COLO829 (cell line): Measurements from ENCODE around the gene NHP2.
A peak's percentile ranks its signal among the peaks of the same experiment; 100 is the strongest.
"Not testable (repeated sequence)": the region's sequence is repeated elsewhere in the genome, so short reads cannot be mapped to it uniquely, and the experiment has no call there.

Experiments used
- DNase-seq: peaks from one replicate; pipeline ENCODE4 v3.0.0; 2012; ENCODE audit warnings: low spot score

The NHP2 gene

GRCh38 chr5:178153530-178154340 is at the start of gene NHP2:
TSS of gene NHP2 (minus strand) at chr5:178153885. CDS start at chr5:178153817, 68 bp downstream.
- peak; percentile 94 for DNase-seq

GRCh38 chr5:178202541-178202940 is 48.9 kb upstream of the NHP2 start:
- DNase-seq: no peak

GRCh38 chr5:178201927-178202235 is 48.2 kb upstream of the NHP2 start:
- DNase-seq: no peak

DNA sequence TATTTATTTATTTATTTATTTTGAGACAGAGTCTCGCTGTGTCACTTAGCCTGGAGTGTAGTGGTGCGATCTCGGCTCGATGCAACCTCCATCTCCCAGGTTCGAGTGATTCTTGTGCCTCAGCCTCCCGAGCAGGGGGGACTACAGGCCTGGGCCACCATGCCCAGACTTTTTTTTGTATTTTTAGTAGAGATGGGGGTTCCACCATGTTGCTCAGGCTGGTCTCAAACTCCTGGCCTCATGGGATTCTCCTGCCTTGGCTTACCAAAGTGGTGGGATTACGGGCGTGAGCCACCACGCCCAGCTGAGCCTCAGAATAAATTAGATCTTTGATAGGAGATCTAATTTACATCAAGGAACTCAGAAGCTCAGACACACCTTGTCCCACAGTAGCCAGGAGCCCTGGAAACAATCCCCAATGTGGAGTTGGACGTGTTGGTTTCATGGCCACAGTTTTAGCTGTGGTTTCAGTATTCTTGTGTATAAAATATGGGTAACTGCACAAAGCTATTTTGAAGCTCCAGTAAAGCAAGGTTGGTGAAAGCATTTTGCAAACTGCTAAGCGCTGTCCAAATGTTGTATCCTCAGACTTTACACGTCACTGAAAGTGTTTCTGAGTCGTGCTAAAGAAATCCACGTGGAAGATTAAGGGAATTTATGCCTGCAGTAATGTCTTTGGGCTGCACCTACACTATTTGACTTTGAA is 47.7 kb upstream of the NHP2 start:
- no peak for DNase-seq

- no peak for DNase-seq
Observed at GRCh38 chr5:178199581-178200434, 46.1 kb upstream of the NHP2 start.

DNA sequence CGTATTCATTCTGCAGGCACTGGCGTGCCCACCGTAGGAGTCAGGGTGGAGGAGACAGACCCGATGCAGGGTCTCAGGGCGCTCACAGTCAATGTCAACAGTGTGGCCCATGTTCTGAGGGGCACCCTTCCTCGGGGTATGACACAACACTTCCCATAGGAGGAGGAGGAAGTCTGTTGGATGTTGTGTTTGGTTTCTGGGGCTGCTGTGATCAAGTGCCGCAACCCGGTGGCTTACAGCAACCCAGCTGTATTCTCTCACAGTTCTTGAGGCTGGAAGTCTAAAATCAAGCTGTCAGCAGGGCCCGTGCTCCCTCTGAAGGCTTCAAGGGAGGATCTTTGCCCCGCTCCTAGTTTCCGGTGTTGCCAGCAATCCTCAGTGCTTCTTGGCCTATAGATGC is 45.0 kb upstream of the NHP2 start:
- no peak for DNase-seq

- not testable (repeated sequence) for DNase-seq
Observed at GRCh38 chr5:178198151-178198550, 44.5 kb upstream of the NHP2 start.

- no peak for DNase-seq
Observed at GRCh38 chr5:178196986-178197385, 43.3 kb upstream of the NHP2 start.

DNA sequence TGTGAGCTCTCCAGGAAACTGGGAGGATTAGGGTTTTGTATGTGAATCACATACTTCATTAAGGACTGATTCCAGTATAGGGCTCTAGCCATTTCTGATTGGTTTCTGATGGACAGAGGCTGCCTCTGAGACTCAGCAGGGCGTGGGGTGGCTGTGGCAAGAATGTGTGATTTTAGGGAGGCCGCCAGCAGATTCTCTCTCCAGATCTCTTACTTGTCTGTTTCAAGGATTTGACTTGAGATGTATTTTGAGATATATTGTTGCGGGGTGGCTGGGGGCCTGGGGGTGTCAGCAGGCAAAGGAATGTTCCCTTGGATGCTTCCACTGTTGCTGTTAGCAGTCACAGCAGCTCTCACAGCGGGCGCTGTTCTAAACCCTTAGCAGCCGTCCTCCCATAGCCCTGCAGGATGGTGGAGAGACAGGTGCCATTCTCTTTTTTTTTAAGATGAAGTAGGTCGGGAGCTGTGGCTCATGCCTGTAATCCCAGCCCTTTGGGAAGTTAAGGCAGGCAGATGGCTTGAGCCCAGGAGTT is 42.7 kb upstream of the NHP2 start:
- DNase-seq: no peak

- DNase-seq: no peak
Observed at GRCh38 chr5:178194026-178194425, 40.3 kb upstream of the NHP2 start.

GRCh38 chr5:178193251-178193809 is 39.6 kb upstream of the NHP2 start:
- no peak for DNase-seq

- DNase-seq: no peak
Observed at GRCh38 chr5:178192787-178193186, 39.1 kb upstream of the NHP2 start.

DNA sequence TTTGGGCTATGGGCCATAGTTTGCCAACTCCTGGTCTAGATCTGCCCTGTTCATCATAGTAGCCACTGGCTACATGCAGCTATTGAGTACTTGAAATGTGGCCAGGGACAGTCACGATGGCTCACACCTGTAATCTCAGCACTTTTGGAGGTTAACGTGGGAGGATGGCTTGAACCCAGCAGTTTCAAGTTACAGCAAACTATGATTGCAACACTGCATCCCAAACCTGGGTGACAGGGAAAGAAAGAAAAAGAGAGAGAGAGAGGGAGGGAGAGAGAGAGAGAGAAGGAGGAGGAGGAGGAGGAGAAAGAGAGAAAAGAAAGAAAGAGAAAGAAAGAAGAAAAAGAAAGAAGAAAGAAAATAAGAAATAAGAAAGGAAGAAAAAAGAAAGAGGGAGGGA is 38.6 kb upstream of the NHP2 start:
- no peak for DNase-seq

DNA sequence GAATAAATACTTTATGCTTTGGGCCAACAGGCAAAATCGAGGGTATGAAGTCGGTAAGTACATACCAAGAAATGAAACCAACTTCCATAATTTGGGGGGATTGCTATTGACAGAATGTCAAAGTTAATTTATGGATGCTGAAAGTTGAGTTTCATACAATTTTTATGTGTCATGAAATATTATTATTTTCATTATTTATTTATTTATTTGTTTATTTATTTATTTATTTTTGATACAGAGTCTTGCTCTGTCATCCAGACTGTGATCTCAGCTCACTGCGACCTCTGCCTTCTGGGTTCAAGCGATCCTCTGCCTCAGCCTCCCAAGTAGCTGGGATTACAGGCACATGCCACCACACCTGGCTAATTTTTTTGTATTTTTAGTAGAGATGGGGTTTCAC is 38.0 kb upstream of the NHP2 start:
- DNase-seq: no peak

DNA sequence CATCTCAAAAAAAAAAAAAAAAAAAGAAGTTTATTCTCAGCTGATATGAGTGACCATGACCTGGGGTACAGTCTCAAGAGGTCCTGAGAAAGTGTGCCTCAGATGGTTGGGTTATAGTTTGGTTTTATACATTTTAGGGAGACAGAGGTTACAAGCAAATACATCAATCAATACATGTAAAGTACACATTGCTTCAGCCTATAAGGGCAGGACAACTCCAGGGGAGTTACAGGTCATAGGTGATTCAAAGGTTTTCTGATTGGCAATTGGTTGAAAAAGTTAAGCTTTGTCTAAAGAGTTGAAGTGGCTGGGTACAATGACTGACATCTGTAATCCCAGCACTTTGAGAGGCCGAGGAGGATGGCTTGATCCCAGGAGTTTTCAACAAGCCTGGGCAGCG is 35.7 kb upstream of the NHP2 start:
- no peak for DNase-seq

DNA sequence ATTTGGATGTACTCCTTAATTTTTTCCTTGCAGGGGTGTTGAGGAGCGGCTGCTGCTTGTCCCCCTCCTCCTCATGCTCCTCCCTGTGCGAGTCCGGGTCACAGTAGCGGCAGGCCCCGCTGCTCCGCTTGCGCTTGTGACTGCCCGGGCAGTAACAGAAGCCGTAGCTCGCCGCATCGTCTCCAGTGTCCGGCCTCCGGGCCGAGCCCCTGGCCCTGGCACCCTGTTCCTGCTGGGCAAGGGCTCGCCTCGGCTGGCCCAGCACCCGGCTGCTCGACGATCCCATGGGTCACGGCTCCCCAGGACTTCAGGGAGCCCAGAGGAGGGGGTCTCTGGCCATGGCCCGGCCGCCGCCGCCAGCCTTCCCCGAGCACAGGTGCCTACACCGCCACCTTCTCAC is 33.3 kb upstream of the NHP2 start, which contains the start of gene GMCL2:
Gene GMCL2, minus strand, starts transcription at position 358 of the 400 bp plus-strand sequence. Its CDS starts 72 bp downstream, at position 286.
- no peak for DNase-seq

GRCh38 chr5:178186427-178186826 is 32.7 kb upstream of the NHP2 start:
- DNase-seq: no peak

- no peak for DNase-seq
Observed at GRCh38 chr5:178182158-178182876, 28.6 kb upstream of the NHP2 start.

GRCh38 chr5:178180141-178180863 is 26.6 kb upstream of the NHP2 start:
- no peak for DNase-seq

DNA sequence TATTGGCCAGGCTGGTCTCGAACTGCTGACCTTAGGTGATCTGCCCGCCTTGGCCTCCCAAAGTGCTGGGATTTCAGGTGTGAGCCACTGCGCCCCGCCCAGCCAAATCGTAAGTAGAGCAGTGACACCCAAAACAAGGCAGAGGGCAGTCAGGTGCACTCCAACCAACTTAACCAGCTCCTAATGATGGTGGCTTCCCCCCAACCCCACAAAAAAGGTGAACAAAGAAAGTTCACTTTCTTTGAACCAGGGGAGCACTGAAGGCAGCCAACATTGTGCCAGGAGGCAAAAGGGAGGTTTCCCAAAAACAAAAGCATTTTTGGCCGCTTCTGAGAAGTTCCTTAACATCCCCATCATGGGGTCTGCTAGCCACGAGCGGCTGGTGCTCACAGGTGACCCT is 23.9 kb upstream of the NHP2 start:
- no peak for DNase-seq

- DNase-seq: no peak
Observed at GRCh38 chr5:178176791-178177190, 23.1 kb upstream of the NHP2 start.
